AG10803 (cell line): ENCODE results near the gene DAP.
A peak's percentile ranks its signal among the peaks of the same experiment; 100 is the strongest.

Experiments
- DNase-seq: peaks from one replicate; pipeline ENCODE4 v3.0.0; 2010; ENCODE audit warnings: low read depth
- H3K4me3 ChIP-seq: 2 replicates; pipeline ENCODE4 v1.5.1; 2011; ENCODE audit warnings: mild to moderate bottlenecking, low read length, control low read depth
- TF ChIP-seq, protein P1 (sequence below): conservative IDR thresholded peaks from 2 replicates; pipeline ENCODE4 v1.5.1; 2011; ENCODE audit warnings: mild to moderate bottlenecking, low read length, control low read depth, inconsistent platforms

The DAP gene

DNA sequence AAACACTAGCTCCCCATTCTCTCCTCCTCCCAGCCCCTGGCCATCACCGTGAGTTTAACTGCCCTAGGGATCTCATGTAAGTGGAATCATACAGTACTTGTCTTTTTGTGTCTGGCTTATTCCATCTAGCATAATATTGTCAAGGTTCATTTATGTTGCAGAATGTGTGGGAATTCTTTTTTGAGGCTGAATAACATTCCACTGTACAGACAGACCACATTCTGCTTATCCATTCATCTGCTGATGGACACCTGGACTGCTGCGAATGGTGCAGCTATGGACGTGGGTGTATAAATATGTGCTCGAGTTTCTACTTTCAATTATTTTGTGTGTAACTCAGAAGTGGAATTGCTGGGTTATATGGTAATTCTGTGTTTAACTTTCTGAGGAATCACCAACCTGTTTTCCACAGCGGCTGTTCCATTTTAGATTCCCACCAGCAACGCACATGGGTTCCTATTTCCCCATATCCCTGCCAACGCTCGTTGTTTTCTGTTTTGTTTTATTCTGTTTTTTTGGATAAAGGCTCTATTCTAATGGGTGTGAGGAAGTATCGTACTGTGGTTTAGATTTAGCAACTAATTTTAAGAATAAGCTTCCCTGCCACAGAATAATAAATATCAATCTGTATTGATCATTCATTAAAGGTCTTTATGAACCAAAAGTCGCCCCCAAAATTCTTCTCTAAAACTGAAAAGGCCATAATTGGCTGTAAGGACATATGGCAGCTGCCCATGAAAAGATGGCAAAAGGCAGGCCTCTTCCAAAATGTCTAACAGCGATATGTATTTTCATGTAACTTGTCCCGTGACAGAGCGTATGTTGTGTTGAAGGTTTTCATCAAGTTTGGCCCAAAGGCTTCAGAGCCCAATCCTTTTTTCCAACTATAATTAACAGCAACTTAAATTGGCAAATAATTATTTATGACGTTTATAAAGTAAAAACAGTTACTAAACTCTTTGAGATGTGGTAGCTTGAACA, 70.3 kb downstream of the DAP start:
- DNase-seq, result peak; percentile 38
- TF ChIP-seq, protein P1, sequence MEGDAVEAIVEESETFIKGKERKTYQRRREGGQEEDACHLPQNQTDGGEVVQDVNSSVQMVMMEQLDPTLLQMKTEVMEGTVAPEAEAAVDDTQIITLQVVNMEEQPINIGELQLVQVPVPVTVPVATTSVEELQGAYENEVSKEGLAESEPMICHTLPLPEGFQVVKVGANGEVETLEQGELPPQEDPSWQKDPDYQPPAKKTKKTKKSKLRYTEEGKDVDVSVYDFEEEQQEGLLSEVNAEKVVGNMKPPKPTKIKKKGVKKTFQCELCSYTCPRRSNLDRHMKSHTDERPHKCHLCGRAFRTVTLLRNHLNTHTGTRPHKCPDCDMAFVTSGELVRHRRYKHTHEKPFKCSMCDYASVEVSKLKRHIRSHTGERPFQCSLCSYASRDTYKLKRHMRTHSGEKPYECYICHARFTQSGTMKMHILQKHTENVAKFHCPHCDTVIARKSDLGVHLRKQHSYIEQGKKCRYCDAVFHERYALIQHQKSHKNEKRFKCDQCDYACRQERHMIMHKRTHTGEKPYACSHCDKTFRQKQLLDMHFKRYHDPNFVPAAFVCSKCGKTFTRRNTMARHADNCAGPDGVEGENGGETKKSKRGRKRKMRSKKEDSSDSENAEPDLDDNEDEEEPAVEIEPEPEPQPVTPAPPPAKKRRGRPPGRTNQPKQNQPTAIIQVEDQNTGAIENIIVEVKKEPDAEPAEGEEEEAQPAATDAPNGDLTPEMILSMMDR, result no peak
- no peak overlapping the region for H3K4me3 ChIP-seq

DNA sequence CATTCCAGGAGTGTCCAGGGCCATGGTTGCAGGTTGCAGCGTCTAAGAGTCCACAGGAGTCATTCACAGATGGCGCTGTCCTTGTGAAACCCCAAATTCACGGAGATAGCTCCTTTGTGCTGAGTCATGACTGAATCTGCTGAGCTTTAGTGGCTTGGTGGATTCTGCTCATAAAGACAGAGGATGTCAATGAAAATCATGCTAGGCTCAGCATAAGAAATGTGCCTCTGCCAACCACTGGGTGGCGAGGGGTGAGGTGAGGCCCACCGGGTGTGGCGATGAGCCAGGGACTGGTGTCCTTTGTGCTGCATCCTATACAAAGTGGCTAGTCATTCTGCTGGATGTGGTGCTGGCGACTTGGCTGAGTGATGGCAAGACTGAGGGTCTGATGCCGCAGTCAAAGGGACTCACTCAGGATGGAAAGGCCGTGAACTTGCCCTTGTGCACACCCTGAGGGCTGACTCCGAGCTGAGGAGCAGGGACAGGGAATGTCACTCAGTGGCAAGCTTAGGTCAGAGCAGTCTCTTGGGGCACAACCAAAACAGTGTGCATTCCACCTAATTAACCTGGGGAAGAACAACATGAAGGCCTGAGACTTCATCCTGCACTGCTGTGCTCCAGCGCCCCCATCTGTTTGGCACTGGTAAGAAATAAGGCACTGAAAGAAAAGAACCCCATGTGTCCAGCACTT, 71.5 kb downstream of the DAP start:
- peak; percentile 65 for DNase-seq
- H3K4me3 ChIP-seq, result no peak overlapping the region
- TF ChIP-seq, protein P1, result peak; percentile 28

DNA sequence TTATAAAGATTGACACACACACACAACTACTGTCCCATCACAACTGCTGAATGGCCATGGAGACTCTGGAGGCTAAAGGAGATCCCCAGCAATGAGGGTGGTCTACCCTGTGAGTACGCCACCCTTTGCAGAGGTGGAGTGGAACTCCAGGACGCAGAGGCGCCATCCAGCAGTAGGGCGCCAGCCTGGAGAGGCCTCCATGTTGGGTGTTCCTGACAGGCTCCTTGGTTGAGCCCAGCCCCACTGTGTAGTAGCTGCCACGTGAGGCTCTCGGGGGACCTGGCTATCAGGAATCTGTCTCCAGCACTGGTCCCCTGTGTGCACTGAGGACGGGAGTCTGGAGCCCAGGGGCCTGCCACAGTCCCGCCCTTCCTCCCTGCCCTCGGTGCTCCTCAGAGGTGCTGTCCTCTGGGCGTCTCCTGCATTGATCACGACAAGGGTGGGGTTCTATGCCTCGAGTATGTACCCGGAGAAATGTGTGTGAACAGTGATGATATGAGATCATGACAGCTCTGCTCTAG, 72.3 kb downstream of the DAP start:
- no peak for DNase-seq
- no peak overlapping the region for H3K4me3 ChIP-seq
- TF ChIP-seq, protein P1, result no peak

DNA sequence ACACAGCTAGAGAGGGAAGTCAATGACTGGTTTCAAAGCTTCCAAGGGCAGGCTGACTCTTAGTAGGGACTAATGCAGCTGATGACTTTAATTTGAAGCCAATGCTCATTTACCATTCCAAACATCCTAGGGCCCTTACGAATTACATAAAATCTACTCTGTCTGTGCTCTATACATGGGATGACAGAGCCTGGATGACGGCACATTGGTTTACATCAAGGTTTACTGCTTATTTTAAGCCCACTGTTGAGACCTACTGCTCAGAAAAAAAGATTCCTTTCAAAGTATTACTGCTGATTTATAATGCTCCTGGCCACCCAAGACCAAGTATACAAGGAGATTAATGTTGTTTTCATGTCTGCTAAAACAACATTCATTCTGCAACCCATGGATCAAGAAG, 74.1 kb downstream of the DAP start:
- TF ChIP-seq, protein P1, result no peak
- DNase-seq, result no peak
- H3K4me3 ChIP-seq, result no peak overlapping the region

DNA sequence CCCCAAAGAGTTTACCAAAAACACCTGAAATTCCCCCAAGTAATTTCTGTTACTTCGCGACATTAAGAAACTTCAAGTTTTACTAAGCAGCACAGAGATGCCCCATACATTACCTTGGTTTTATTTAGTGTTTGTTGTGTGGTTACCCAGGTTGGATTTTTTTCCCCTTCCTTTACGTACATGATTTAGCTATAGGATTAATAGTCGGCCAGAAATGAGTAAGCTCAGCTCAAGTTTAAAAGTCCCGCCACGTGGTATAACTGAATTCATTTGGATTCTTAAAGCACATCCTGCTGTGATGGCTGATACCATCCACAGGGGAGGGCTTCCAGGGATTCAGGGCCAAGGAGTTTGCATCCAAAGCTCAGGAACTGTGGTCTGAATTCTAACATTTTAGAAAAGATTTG, 75.9 kb downstream of the DAP start:
- H3K4me3 ChIP-seq, result no peak overlapping the region
- DNase-seq, result no peak
- TF ChIP-seq, protein P1, result no peak

DNA sequence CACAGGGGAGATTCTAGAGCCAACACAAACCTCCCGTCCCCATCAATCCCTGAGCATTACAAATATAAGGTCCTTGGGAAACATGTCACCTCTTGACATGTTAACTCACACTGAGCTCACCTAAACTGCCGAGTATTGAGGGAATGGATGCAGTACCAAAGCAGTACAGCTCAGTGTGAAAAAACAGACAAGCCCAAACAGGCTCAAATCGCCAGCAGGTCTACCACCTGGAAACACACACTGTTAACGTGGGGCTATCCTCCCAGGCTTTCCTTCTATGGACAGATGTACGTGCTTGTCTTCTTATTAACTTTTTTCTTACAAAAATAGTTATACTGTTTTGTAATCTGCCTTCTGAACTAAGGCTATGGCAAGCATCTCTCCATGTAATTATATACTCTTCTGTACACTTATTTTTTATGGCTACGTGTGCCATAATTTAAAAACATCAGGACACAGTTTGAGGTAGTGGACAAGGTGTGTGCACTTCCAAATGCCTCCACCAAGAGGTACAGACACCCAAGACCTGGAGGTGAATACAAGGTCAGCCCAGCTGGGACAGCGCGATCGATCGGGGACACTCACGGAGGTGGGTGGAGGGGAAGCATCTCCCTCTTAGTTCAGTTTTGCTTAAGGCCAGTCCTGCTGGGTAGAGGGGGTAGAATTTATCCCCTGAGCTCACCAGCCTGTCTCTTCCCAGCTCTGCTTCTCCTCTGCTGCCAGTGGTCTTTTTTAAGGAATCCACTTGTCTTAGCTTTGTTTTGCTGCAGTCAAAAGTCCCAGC, 76.5 kb downstream of the DAP start:
- DNase-seq, result no peak
- TF ChIP-seq, protein P1, result no peak
- H3K4me3 ChIP-seq, result no peak overlapping the region
